ENCODE data around the gene PDLIM5. TPM values are rescaled to one million over a fixed set of nuclear protein-coding genes. Genes with fewer than 3 reads are reported as not detected.
"Not testable (repeated sequence)": the region's sequence is repeated elsewhere in the genome, so short reads cannot be mapped to it uniquely, and the experiment has no call there.

The PDLIM5 gene
- polyA plus RNA-seq, 3 donors: 13.2 to 48.3 (median 27.3) TPM

GRCh38 chr4:94536049-94536448, 84.3 kb downstream of the PDLIM5 start:
- no peak overlapping the region for H3K27ac ChIP-seq (ENCODE audit: low read depth, low read length)
- 88 to 91% (median 89%) methylated on average over 3 of the region's 3 CpGs for WGBS, 3 donors

GRCh38 chr4:94536649-94537469, 85.1 kb downstream of the PDLIM5 start:
- H3K27ac ChIP-seq (ENCODE audit: low read depth, low read length): no peak overlapping the region
- WGBS, 3 donors: 61 to 84% (median 82%) methylated on average over 3 of the region's 3 CpGs

- H3K27ac ChIP-seq (ENCODE audit: low read depth, low read length): no peak overlapping the region
- WGBS, 3 donors: 85 to 90% (median 86%) methylated on average over 3 of the region's 3 CpGs
These were observed 86.3 kb downstream of the PDLIM5 start for GRCh38 chr4:94537921-94538628.

GRCh38 chr4:94540476-94540875, 88.7 kb downstream of the PDLIM5 start:
- 90 to 98% (median 95%) methylated on average over 1 of the region's 1 CpG for WGBS, 3 donors

GRCh38 chr4:94544811-94545210, 93.1 kb downstream of the PDLIM5 start:
- WGBS, 3 donors: 88 to 90% (median 89%) methylated on average over 2 of the region's 2 CpGs
- H3K27ac ChIP-seq (ENCODE audit: low read depth, low read length): no peak overlapping the region

More at GRCh38 chr4:94540476-94540875, 88.7 kb downstream of the PDLIM5 start:
- H3K27ac ChIP-seq (ENCODE audit: low read depth, low read length): no peak overlapping the region

GRCh38 chr4:94545296-94545695, 93.6 kb downstream of the PDLIM5 start:
- no peak overlapping the region for H3K27ac ChIP-seq (ENCODE audit: low read depth, low read length)
- 50 to 81% (median 76%) methylated on average over 2 of the region's 2 CpGs for WGBS, 3 donors

- H3K27ac ChIP-seq (ENCODE audit: low read depth, low read length): no peak overlapping the region
- WGBS, 3 donors: 96 to 99% (median 98%) methylated on average over 3 of the region's 3 CpGs
These were observed 95.2 kb downstream of the PDLIM5 start for GRCh38 chr4:94546949-94547348.

- H3K27ac ChIP-seq (ENCODE audit: low read depth, low read length): no peak overlapping the region
- WGBS, 3 donors: 8 to 29% (median 12%) methylated on average over 1 of the region's 1 CpG
These were observed 96.8 kb downstream of the PDLIM5 start for GRCh38 chr4:94548571-94548970.

- 54 to 93% (median 80%) methylated on average over 1 of the region's 1 CpG for WGBS, 3 donors
These were observed 98.6 kb downstream of the PDLIM5 start for GRCh38 chr4:94550352-94550751.

GRCh38 chr4:94550851-94551250, 99.1 kb downstream of the PDLIM5 start:
- 96 to 100% (median 100%) methylated on average over 1 of the region's 1 CpG for WGBS, 3 donors

More at GRCh38 chr4:94550352-94550751, 98.6 kb downstream of the PDLIM5 start:
- H3K27ac ChIP-seq (ENCODE audit: low read depth, low read length): no peak overlapping the region

GRCh38 chr4:94551643-94552564, 100.2 kb downstream of the PDLIM5 start:
- WGBS, 3 donors: 69 to 96% (median 81%) methylated on average over 3 of the region's 3 CpGs
- no peak overlapping the region for H3K27ac ChIP-seq (ENCODE audit: low read depth, low read length)

More at GRCh38 chr4:94550851-94551250, 99.1 kb downstream of the PDLIM5 start:
- no peak overlapping the region for H3K27ac ChIP-seq (ENCODE audit: low read depth, low read length)

- WGBS, 3 donors: 97 to 99% (median 98%) methylated on average over 3 to 4 of the region's 4 CpGs
- not testable (repeated sequence) for H3K27ac ChIP-seq (ENCODE audit: low read depth, low read length)
These were observed 104.3 kb downstream of the PDLIM5 start for GRCh38 chr4:94556047-94556446.

- not testable (repeated sequence) for H3K27ac ChIP-seq (ENCODE audit: low read depth, low read length)
- 62% methylated on average over 1 of the region's 1 CpG; no CpG with 5 or more reads in 2 of the 3 donors for WGBS, 3 donors
These were observed 105.9 kb downstream of the PDLIM5 start for GRCh38 chr4:94557632-94558031.

- 77 to 98% (median 96%) methylated on average over 1 of the region's 1 CpG for WGBS, 3 donors
- H3K27ac ChIP-seq (ENCODE audit: low read depth, low read length): no peak overlapping the region
These were observed 106.7 kb downstream of the PDLIM5 start for GRCh38 chr4:94558392-94558904.

- H3K27ac ChIP-seq (ENCODE audit: low read depth, low read length): no peak overlapping the region
- 80 to 83% (median 83%) methylated on average over 3 of the region's 3 CpGs for WGBS, 3 donors
These were observed 107.6 kb downstream of the PDLIM5 start for GRCh38 chr4:94559351-94559806.

- H3K27ac ChIP-seq (ENCODE audit: low read depth, low read length): no peak overlapping the region
- 57 to 88% (median 58%) methylated on average over 5 of the region's 5 CpGs for WGBS, 3 donors
These were observed 109.7 kb downstream of the PDLIM5 start for GRCh38 chr4:94561249-94562024.

- WGBS, 3 donors: 51 to 91% (median 83%) methylated on average over 1 of the region's 1 CpG
- no peak overlapping the region for H3K27ac ChIP-seq (ENCODE audit: low read depth, low read length)
These were observed 110.5 kb downstream of the PDLIM5 start for GRCh38 chr4:94562285-94562684.
